ENCODE results near the gene PDE4B.
A peak's percentile ranks its signal among the peaks of the same experiment; 100 is the strongest.

Gene PDE4B

GRCh38 chr1:66244429-66244828 is 451.7 kb downstream of the PDE4B start:
- TF ChIP-seq CTCF (IDR thresholded peaks at IDR 0.05), result no peak
- DNase-seq (ENCODE audit: low spot score), result no peak
- Histone ChIP-seq H3K27ac (no peak overlapping the region), H3K4me3 (no peak overlapping the region)

GRCh38 chr1:66245691-66246090 is 453.0 kb downstream of the PDE4B start:
- H3K4me3 ChIP-seq, result no peak overlapping the region
- H3K27ac ChIP-seq, result no peak overlapping the region
- no peak for TF ChIP-seq CTCF (IDR thresholded peaks at IDR 0.05)
- DNase-seq (ENCODE audit: low spot score), result no peak

- Histone ChIP-seq H3K27ac (no peak overlapping the region), H3K4me3 (no peak overlapping the region)
- TF ChIP-seq CTCF (IDR thresholded peaks at IDR 0.05), result no peak
- no peak for DNase-seq (ENCODE audit: low spot score)
These were observed 453.9 kb downstream of the PDE4B start for GRCh38 chr1:66246351-66247269.

- TF ChIP-seq CTCF (IDR thresholded peaks at IDR 0.05), result no peak
- no peak for DNase-seq (ENCODE audit: low spot score)
- no peak overlapping the region for H3K27ac ChIP-seq
- no peak overlapping the region for H3K4me3 ChIP-seq
These were observed 454.9 kb downstream of the PDE4B start for GRCh38 chr1:66247415-66248208.

GRCh38 chr1:66248257-66248656 is 455.6 kb downstream of the PDE4B start:
- no peak for DNase-seq (ENCODE audit: low spot score)
- TF ChIP-seq CTCF (IDR thresholded peaks at IDR 0.05), result no peak
- no peak overlapping the region for H3K4me3 ChIP-seq
- H3K27ac ChIP-seq, result peak overlapping the region; percentile 30 to 59

GRCh38 chr1:66248746-66249145 is 456.1 kb downstream of the PDE4B start:
- H3K4me3 ChIP-seq, result no peak overlapping the region
- TF ChIP-seq CTCF (IDR thresholded peaks at IDR 0.05), result no peak
- H3K27ac ChIP-seq, result peak overlapping the region; percentile 30 to 59
- no peak for DNase-seq (ENCODE audit: low spot score)

All from coronary artery (tissue), 2 donors.